GM12878 (cell line): Measurements from ENCODE around the gene CACNA1D. TPM values are rescaled to one million over a fixed set of nuclear protein-coding genes. Genes with fewer than 3 reads are reported as not detected.
A peak's percentile ranks its signal among the peaks of the same experiment; 100 is the strongest.

ENCODE experiments used
- CBX5 ChIP-seq: sonication (generic); IDR thresholded peaks from 2 replicates; pipeline ENCODE4 v1.6.1; 2016; ENCODE audit warnings: low read depth, moderate library complexity, mild to moderate bottlenecking, inconsistent platforms
- CHD2 ChIP-seq: IDR thresholded peaks from 2 replicates; pipeline ENCODE4 v1.6.1; 2011; ENCODE audit warnings: low read depth, low read length, improper control_type of control experiment, borderline replicate concordance
- HCFC1 ChIP-seq: fragments of 150-350 bp; IDR thresholded peaks from 2 replicates; pipeline ENCODE4 v1.6.1; 2014; ENCODE audit warnings: low read length
- HDAC6 ChIP-seq: fragments of 200-600 bp; sonication (generic); IDR thresholded peaks from one replicate; pipeline ENCODE4 v1.8.0; 2017; ENCODE audit warnings: antibody characterized with exemption; ENCODE audit not compliant: unreplicated experiment
- KDM1A ChIP-seq: fragments of 200-600 bp; sonication (generic); IDR thresholded peaks from 2 replicates; pipeline ENCODE4 v1.6.1; 2016; ENCODE audit warnings: borderline replicate concordance
- KLF5 ChIP-seq: fragments of 450-650 bp; IDR thresholded peaks from 2 replicates; pipeline ENCODE4 v1.6.1; 2014; ENCODE audit warnings: mild to moderate bottlenecking; ENCODE audit not compliant: partially characterized antibody
- NFIC ChIP-seq: IDR thresholded peaks from 2 replicates; pipeline ENCODE4 v1.6.1; 2012; ENCODE audit warnings: low read depth, mild to moderate bottlenecking, inconsistent platforms, low read length, moderate library complexity
- NFXL1 ChIP-seq: fragments of 450-650 bp; IDR thresholded peaks from 2 replicates; pipeline ENCODE4 v1.6.1; 2017; ENCODE audit warnings: antibody characterized with exemption, mild to moderate bottlenecking, borderline replicate concordance
- NKRF ChIP-seq: fragments of 450-650 bp; conservative IDR thresholded peaks from 2 replicates; pipeline ENCODE4 v1.6.1; 2017; ENCODE audit warnings: mild to moderate bottlenecking, moderate library complexity
- POLR2A ChIP-seq: IDR thresholded peaks from 2 replicates; pipeline ENCODE4 v1.6.1; 2011; ENCODE audit warnings: low read depth, mild to moderate bottlenecking, low read length
- POLR2AphosphoS5 ChIP-seq: IDR thresholded peaks from 2 replicates; pipeline ENCODE4 v1.6.1; 2011; ENCODE audit warnings: mild to moderate bottlenecking, low read length, inconsistent platforms
- RB1 ChIP-seq: fragments of 450-650 bp; formaldehyde crosslinking; IDR thresholded peaks from 2 replicates; pipeline ENCODE4 v1.6.1; 2017; ENCODE audit warnings: mild to moderate bottlenecking, borderline replicate concordance
- STAT3 ChIP-seq: IDR thresholded peaks from 2 replicates; pipeline ENCODE4 v1.6.1; 2011; ENCODE audit warnings: low read depth, low read length, improper control_type of control experiment
- TCF3 ChIP-seq: IDR thresholded peaks from 2 replicates; pipeline ENCODE4 v1.6.1; 2012; ENCODE audit warnings: low read depth, mild to moderate bottlenecking, low read length, borderline replicate concordance; ENCODE audit not compliant: insufficient read depth
- polyA plus RNA-seq, 11 experiments: library from polyadenylated mRNA; depleted of rRNA in 4 of 11; unstranded in 6 of 11; stranded (reverse) in 5 of 11; fragments of >200 nt; fragmentation: Nextera tagmentation in 4 of 11; fragmentation: Illumina TruSeq in 1 of 11; extraction: Ambion mirVana in 4 of 11; extraction: Trizol in 1 of 11; gene quantifications; 1 replicate in 1 of 11; 2 replicates in 10 of 11; pipeline versions ENCODE4 v1.2.1 to v1.2.3, GENCODE V29; 2011 to 2016; ENCODE audit warnings: inconsistent platforms in 2 of 11, missing spikeins in 2 of 11, low read depth in 1 of 11
- total RNA-seq, 4 experiments: library from RNA; depleted of rRNA in 3 of 4; stranded (reverse); fragments of >200 nt in 3 of 4; fragmentation: Illumina TruSeq in 1 of 4; extraction: Trizol in 1 of 4; gene quantifications; 2 replicates each; pipeline versions ENCODE4 v1.2.1 to v1.2.3, GENCODE V29; 2013 to 2021
- TF ChIP-seq, protein P1 (sequence below): IDR thresholded peaks from 2 replicates; pipeline ENCODE4 v1.6.1; 2012; ENCODE audit warnings: low read depth, low read length, improper control_type of control experiment
- TF ChIP-seq, protein P2 (sequence below), 3 experiments: IDR thresholded peaks in 2 of 3; conservative IDR thresholded peaks in 1 of 3; 2 replicates each; pipeline ENCODE4 v1.5.1; 2011; ENCODE audit warnings: low read depth in 3 of 3, low read length in 3 of 3, mild to moderate bottlenecking in 3 of 3, control low read depth in 2 of 3, moderate library complexity in 2 of 3, inconsistent platforms in 1 of 3, mixed read lengths in 1 of 3; ENCODE audit not compliant: control insufficient read depth in 2 of 3, insufficient read depth in 1 of 3; ENCODE audit errors: extremely low read depth in 1 of 3

The CACNA1D gene
- total and polyA plus RNA-seq, 10 of the 15 experiments (the other 5 are each of a cell fraction or from before 2014, with no cell fraction given), result 0.21 to 24.4 (median 1.6) TPM

DNA sequence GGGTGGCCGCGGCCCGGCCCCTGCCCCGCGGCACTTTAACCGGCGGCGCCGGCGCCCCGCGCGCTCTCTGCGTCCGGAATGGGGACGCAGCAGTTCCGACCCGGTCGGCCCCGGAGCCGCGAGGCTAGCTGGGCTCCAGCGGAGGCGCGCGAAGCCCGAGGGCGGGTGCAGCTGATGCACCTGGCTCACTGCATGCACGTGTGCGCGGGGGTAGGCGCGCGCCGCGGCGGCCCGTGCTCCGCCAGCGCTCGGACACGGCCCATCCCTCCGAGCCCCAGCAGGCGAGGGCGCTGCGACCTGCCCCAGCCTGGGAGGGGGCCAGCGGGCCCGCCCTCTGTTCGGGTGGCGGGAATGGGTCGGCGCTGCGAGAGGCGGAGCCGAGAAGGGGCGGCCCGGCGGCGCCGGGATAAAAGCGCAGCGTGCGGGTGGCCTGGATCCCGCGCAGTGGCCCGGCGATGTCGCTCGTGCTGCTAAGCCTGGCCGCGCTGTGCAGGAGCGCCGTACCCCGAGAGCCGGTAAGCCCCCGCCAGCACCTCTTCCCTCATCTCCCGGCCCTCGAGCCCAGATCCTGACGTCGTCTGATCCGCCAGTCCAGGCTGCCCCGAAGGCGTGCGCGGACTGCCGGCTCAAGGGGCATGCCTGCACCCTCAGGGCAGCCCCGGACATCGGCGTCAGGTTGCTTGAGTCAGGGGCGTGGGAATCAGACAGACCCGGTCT is 351.9 kb downstream of the CACNA1D start, which contains the start of the genes CHDH and IL17RB (continued):
- TF ChIP-seq KDM1A, result no peak
- TF ChIP-seq STAT3, result no peak
- TF ChIP-seq RB1, result peak; percentile 89; the same call in 1 of the 2 replicates
- TF ChIP-seq CBX5, result no peak
- TF ChIP-seq NFXL1, result no peak
- no peak; the same call in 1 of the 2 replicates for TF ChIP-seq POLR2AphosphoS5
- TF ChIP-seq, protein P1, sequence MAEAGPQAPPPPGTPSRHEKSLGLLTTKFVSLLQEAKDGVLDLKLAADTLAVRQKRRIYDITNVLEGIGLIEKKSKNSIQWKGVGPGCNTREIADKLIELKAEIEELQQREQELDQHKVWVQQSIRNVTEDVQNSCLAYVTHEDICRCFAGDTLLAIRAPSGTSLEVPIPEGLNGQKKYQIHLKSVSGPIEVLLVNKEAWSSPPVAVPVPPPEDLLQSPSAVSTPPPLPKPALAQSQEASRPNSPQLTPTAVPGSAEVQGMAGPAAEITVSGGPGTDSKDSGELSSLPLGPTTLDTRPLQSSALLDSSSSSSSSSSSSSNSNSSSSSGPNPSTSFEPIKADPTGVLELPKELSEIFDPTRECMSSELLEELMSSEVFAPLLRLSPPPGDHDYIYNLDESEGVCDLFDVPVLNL, result no peak
- TF ChIP-seq NFIC, result no peak
- TF ChIP-seq KLF5, result peak; percentile 69
- TF ChIP-seq CHD2, result 0 out of 2 replicates have a peak, but pooled peaks have one; percentile 22
- peak; percentile 94 for TF ChIP-seq HDAC6
- TF ChIP-seq NKRF, result peak; percentile 68; the same call in 1 of the 2 replicates
- TF ChIP-seq, protein P2, sequence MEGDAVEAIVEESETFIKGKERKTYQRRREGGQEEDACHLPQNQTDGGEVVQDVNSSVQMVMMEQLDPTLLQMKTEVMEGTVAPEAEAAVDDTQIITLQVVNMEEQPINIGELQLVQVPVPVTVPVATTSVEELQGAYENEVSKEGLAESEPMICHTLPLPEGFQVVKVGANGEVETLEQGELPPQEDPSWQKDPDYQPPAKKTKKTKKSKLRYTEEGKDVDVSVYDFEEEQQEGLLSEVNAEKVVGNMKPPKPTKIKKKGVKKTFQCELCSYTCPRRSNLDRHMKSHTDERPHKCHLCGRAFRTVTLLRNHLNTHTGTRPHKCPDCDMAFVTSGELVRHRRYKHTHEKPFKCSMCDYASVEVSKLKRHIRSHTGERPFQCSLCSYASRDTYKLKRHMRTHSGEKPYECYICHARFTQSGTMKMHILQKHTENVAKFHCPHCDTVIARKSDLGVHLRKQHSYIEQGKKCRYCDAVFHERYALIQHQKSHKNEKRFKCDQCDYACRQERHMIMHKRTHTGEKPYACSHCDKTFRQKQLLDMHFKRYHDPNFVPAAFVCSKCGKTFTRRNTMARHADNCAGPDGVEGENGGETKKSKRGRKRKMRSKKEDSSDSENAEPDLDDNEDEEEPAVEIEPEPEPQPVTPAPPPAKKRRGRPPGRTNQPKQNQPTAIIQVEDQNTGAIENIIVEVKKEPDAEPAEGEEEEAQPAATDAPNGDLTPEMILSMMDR (IDR thresholded peaks at IDR 0.05 in 2 of 3, conservative IDR thresholded peaks at IDR 0.05 in 1 of 3; ENCODE audit: control insufficient read depth in 2 of 3, extremely low read depth in 1 of 3, insufficient read depth in 1 of 3, low read depth in 3 of 3, low read length in 3 of 3), result peak in 2 of 3 experiments; percentile 1 to 32; a peak in 2 of 6 replicates
- TF ChIP-seq POLR2A, result peak; percentile 58
- TF ChIP-seq TCF3, result peak; percentile 66; the same call in 1 of the 2 replicates
- TF ChIP-seq HCFC1, result no peak
